GM18868 (cell line): ENCODE measurements around the gene NCOA7.

Experiments used
- ATAC-seq: cut with Tn5 transposase; IDR thresholded peaks from one replicate; pipeline ENCODE4 v1.9.1; 2021; ENCODE audit warnings: mild to moderate bottlenecking, moderate library complexity; ENCODE audit not compliant: unreplicated experiment

The NCOA7 gene

GRCh38 chr6:125812394-125813292 lies 21.9 kb downstream of the NCOA7 start:
- ATAC-seq, result no peak

- peak; percentile 37 for ATAC-seq
Measured at GRCh38 chr6:125814481-125814880, 23.7 kb downstream of the NCOA7 start.

- ATAC-seq, result no peak
Measured at GRCh38 chr6:125815080-125815910, 24.5 kb downstream of the NCOA7 start.

GRCh38 chr6:125816828-125817280 lies 26.1 kb downstream of the NCOA7 start:
- no peak for ATAC-seq

- peak; percentile 53 for ATAC-seq
Measured at GRCh38 chr6:125818225-125818657, 27.5 kb downstream of the NCOA7 start.

- ATAC-seq, result peak; percentile 1
Measured at GRCh38 chr6:125818772-125819260, 28.1 kb downstream of the NCOA7 start.

- no peak for ATAC-seq
Measured at GRCh38 chr6:125819535-125820326, 29.0 kb downstream of the NCOA7 start.

- ATAC-seq, result no peak
Measured at GRCh38 chr6:125821825-125822281, 31.1 kb downstream of the NCOA7 start.

- ATAC-seq, result no peak
Measured at GRCh38 chr6:125823180-125823579, 32.4 kb downstream of the NCOA7 start.

- no peak for ATAC-seq
Measured at GRCh38 chr6:125824946-125825771, 34.4 kb downstream of the NCOA7 start.

GRCh38 chr6:125826695-125827463 lies 36.1 kb downstream of the NCOA7 start:
- no peak for ATAC-seq

GRCh38 chr6:125827788-125828320 lies 37.1 kb downstream of the NCOA7 start:
- no peak for ATAC-seq

GRCh38 chr6:125828476-125829039 lies 37.8 kb downstream of the NCOA7 start:
- ATAC-seq, result no peak

GRCh38 chr6:125829433-125829832 lies 38.7 kb downstream of the NCOA7 start:
- ATAC-seq, result peak; percentile 80

- ATAC-seq, result peak; percentile 27
Measured at GRCh38 chr6:125831659-125832058, 40.9 kb downstream of the NCOA7 start.

- ATAC-seq, result peak; percentile 23
Measured at GRCh38 chr6:125832391-125833117, 41.8 kb downstream of the NCOA7 start.

- no peak for ATAC-seq
Measured at GRCh38 chr6:125834348-125834747, 43.6 kb downstream of the NCOA7 start.
